GM18858 (cell line): ENCODE data around the gene HNRNPA1.

Experiments used
- ATAC-seq: cut with Tn5 transposase; IDR thresholded peaks from one replicate; pipeline ENCODE4 v1.9.1; 2021; ENCODE audit not compliant: unreplicated experiment

HNRNPA1 gene

DNA sequence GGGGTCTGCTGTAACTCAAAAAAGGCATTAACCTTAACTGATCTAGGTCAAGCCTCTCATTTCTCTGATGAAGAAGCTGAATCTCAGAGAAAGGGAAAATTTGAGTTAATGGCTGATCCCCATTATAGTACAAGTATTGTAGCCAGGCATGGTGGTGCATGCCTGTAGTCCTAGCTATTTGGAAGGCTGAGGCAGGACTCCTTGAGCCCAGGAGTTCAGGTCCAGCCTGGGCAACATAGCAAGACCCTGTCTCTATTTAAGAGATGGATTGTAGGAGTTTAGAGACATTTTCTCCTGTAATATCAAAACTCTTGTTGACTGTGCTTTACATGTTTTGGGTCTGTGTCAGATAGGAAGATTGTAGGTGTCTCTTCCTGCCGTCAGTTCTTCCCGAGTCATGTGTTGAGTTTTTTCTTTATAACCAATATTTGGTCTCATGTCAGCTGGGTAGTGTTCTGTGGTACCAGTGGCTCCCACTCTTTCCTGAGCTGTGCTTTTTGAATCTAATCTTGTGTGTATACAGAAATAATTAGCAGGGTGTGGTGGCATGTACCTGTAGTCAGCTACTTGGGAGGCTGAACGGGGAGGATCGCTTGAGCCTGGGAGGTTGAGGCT lies 53.0 kb downstream of the HNRNPA1 start:
- no peak for ATAC-seq
